ENCODE measurements around the gene TSEN34. TPM values are rescaled to one million over a fixed set of nuclear protein-coding genes. Genes with fewer than 3 reads are reported as not detected.

The TSEN34 gene
- 10 to 100 TPM; 22.3 to 40.0 (median 32.1) TPM for polyA plus RNA-seq (ENCODE audit: low read depth in 6 of 6)

GRCh38 chr19:54191011-54191810 lies at the start of gene TSEN34:
TSS of gene TSEN34 (plus strand) at chr19:54191308. CDS start at chr19:54191365, 57 bp downstream.
- DNase-seq = peak; percentile 97
- peaks cover 30 to 38% (median 37%) of the 10 kb centered on the region in 3 donors for H3K4me1 Mint-ChIP-seq
- peak within 1 kb of the TSS; percentile 91 to 100 (median 98) for H3K4me3 Mint-ChIP-seq
- ATAC-seq (ENCODE audit: low read depth in 2 of 2) = peak; percentile 24 to 25
- H3K27me3 Mint-ChIP-seq = no peaks in the 10 kb centered on the region
- no peaks in the 10 kb centered on the region for H3K9me3 Mint-ChIP-seq
- H3K27ac Mint-ChIP-seq = peak within 1 kb of the TSS; percentile 99 to 100 (median 100)
- H3K36me3 Mint-ChIP-seq = peaks cover 5 to 6% of the 10 kb centered on the region in 2 donors

- Mint-ChIP-seq H3K27ac (peak overlapping the region in 1 of 6 donors; percentile 6), H3K4me3 (peak overlapping the region in 2 of 8 donors; percentile 84 to 88), H3K36me3 (peaks cover 6 to 33% of the 10 kb centered on the region in 2 donors), H3K4me1 (peaks cover 35 to 58% (median 49%) of the 10 kb centered on the region in 3 donors), H3K27me3 (no peaks in the 10 kb centered on the region), H3K9me3 (no peaks in the 10 kb centered on the region)
- DNase-seq = no peak
- no peak for ATAC-seq (ENCODE audit: low read depth in 2 of 2)
Measured at GRCh38 chr19:54141356-54141755, 49.8 kb upstream of the TSEN34 start.

- H3K9me3 Mint-ChIP-seq = no peaks in the 10 kb centered on the region
- H3K4me3 Mint-ChIP-seq = peak overlapping the region in 3 of 8 donors; percentile 62 to 88 (median 84)
- H3K4me1 Mint-ChIP-seq = peaks cover 30 to 53% (median 43%) of the 10 kb centered on the region in 3 donors
- peaks cover 6 to 42% of the 10 kb centered on the region in 2 donors for H3K36me3 Mint-ChIP-seq
- no peaks in the 10 kb centered on the region for H3K27me3 Mint-ChIP-seq
- H3K27ac Mint-ChIP-seq = peak overlapping the region in 4 of 6 donors; percentile 6 to 57 (median 20)
- ATAC-seq (ENCODE audit: low read depth in 2 of 2) = no peak
- no peak for DNase-seq
Measured at GRCh38 chr19:54142166-54142780, 48.8 kb upstream of the TSEN34 start.

- Mint-ChIP-seq H3K4me3 (no peak overlapping the region), H3K36me3 (peaks cover 6 to 51% of the 10 kb centered on the region in 2 donors), H3K27ac (peak overlapping the region in 1 of 6 donors; percentile 86), H3K27me3 (no peaks in the 10 kb centered on the region), H3K4me1 (peaks cover 10 to 43% (median 29%) of the 10 kb centered on the region in 3 donors), H3K9me3 (no peaks in the 10 kb centered on the region)
- ATAC-seq (ENCODE audit: low read depth in 2 of 2) (no peak), DNase-seq (no peak)
Measured at GRCh38 chr19:54145541-54146158, 45.5 kb upstream of the TSEN34 start.

GRCh38 chr19:54147676-54148075 lies 43.4 kb upstream of the TSEN34 start:
- Mint-ChIP-seq H3K27me3 (no peaks in the 10 kb centered on the region), H3K9me3 (no peaks in the 10 kb centered on the region), H3K4me3 (no peak overlapping the region), H3K4me1 (peaks cover 2 to 29% (median 18%) of the 10 kb centered on the region in 3 donors), H3K36me3 (peaks cover 6 to 51% of the 10 kb centered on the region in 2 donors), H3K27ac (no peak overlapping the region)
- DNase-seq (no peak), ATAC-seq (ENCODE audit: low read depth in 2 of 2) (no peak)

- Mint-ChIP-seq H3K27me3 (no peaks in the 10 kb centered on the region), H3K27ac (no peak overlapping the region), H3K4me1 (peaks cover 2 to 26% (median 18%) of the 10 kb centered on the region in 3 donors), H3K36me3 (peaks cover 6 to 51% of the 10 kb centered on the region in 2 donors), H3K9me3 (no peaks in the 10 kb centered on the region), H3K4me3 (no peak overlapping the region)
- DNase-seq (no peak), ATAC-seq (ENCODE audit: low read depth in 2 of 2) (no peak)
Measured at GRCh38 chr19:54148158-54148557, 43.0 kb upstream of the TSEN34 start.

- peak overlapping the region in 2 of 6 donors; percentile 78 to 87 for H3K27ac Mint-ChIP-seq
- ATAC-seq (ENCODE audit: low read depth in 2 of 2) = no peak
Measured at GRCh38 chr19:54149021-54149812, 41.9 kb upstream of the TSEN34 start.

GRCh38 chr19:54151362-54152035 lies 39.6 kb upstream of the TSEN34 start:
- no peaks in the 10 kb centered on the region for H3K27me3 Mint-ChIP-seq
- peak overlapping the region in 1 of 8 donors; percentile 60 for H3K4me3 Mint-ChIP-seq
- ATAC-seq (ENCODE audit: low read depth in 2 of 2) = no peak
- no peak for DNase-seq
- no peaks in the 10 kb centered on the region for H3K9me3 Mint-ChIP-seq
- H3K4me1 Mint-ChIP-seq = peaks cover 4 to 14% (median 14%) of the 10 kb centered on the region in 3 donors
- no peak overlapping the region for H3K27ac Mint-ChIP-seq
- H3K36me3 Mint-ChIP-seq = peaks cover 0 to 34% of the 10 kb centered on the region in 2 donors

More at GRCh38 chr19:54149021-54149812, 41.9 kb upstream of the TSEN34 start:
- no peak overlapping the region for H3K4me3 Mint-ChIP-seq
- no peak for DNase-seq
- H3K27me3 Mint-ChIP-seq = no peaks in the 10 kb centered on the region
- H3K36me3 Mint-ChIP-seq = peaks cover 6 to 48% of the 10 kb centered on the region in 2 donors
- no peaks in the 10 kb centered on the region for H3K9me3 Mint-ChIP-seq
- H3K4me1 Mint-ChIP-seq = peaks cover 2 to 20% (median 19%) of the 10 kb centered on the region in 3 donors

- ATAC-seq (ENCODE audit: low read depth in 2 of 2) (no peak), DNase-seq (no peak)
- Mint-ChIP-seq H3K27me3 (no peaks in the 10 kb centered on the region), H3K4me3 (peak overlapping the region in 1 of 8 donors; percentile 15), H3K9me3 (no peaks in the 10 kb centered on the region), H3K36me3 (peaks cover 0 to 34% of the 10 kb centered on the region in 2 donors), H3K27ac (peak overlapping the region in 1 of 6 donors; percentile 12), H3K4me1 (peaks cover 7 to 21% (median 21%) of the 10 kb centered on the region in 3 donors)
Measured at GRCh38 chr19:54152267-54152666, 38.8 kb upstream of the TSEN34 start.

- peak overlapping the region in 2 of 6 donors; percentile 22 to 54 for H3K27ac Mint-ChIP-seq
- no peak for DNase-seq
- peaks cover 12 to 22% (median 21%) of the 10 kb centered on the region in 3 donors for H3K4me1 Mint-ChIP-seq
- peaks cover 0 to 34% of the 10 kb centered on the region in 2 donors for H3K36me3 Mint-ChIP-seq
- H3K27me3 Mint-ChIP-seq = no peaks in the 10 kb centered on the region
- H3K4me3 Mint-ChIP-seq = no peak overlapping the region
- H3K9me3 Mint-ChIP-seq = no peaks in the 10 kb centered on the region
- no peak for ATAC-seq (ENCODE audit: low read depth in 2 of 2)
Measured at GRCh38 chr19:54152878-54153524, 38.1 kb upstream of the TSEN34 start.

GRCh38 chr19:54153731-54154326 lies 37.3 kb upstream of the TSEN34 start:
- H3K27me3 Mint-ChIP-seq = no peaks in the 10 kb centered on the region
- no peaks in the 10 kb centered on the region for H3K9me3 Mint-ChIP-seq
- H3K4me3 Mint-ChIP-seq = no peak overlapping the region
- no peak for ATAC-seq (ENCODE audit: low read depth in 2 of 2)
- peak overlapping the region in 1 of 6 donors; percentile 56 for H3K27ac Mint-ChIP-seq
- peaks cover 0 to 31% of the 10 kb centered on the region in 2 donors for H3K36me3 Mint-ChIP-seq
- DNase-seq = no peak
- peaks cover 19 to 30% (median 29%) of the 10 kb centered on the region in 3 donors for H3K4me1 Mint-ChIP-seq

Data from naive B cell (primary cell).